ENCODE data around the gene CELA2A. TPM values are rescaled to one million over a fixed set of nuclear protein-coding genes. Genes with fewer than 3 reads are reported as not detected.
"Not testable (repeated sequence)": the region's sequence is repeated elsewhere in the genome, so short reads cannot be mapped to it uniquely, and the experiment has no call there.

The CELA2A gene
- total RNA-seq, 2 experiments from 2014 or later: not detected

GRCh38 chr1:15465674-15466073 lies 9.1 kb downstream of the CELA2A start:
- no peak overlapping the region for H3K4me3 Mint-ChIP-seq
- no peaks in the 10 kb centered on the region for H3K9me3 Mint-ChIP-seq
- no peak overlapping the region for H3K27ac ChIP-seq (ENCODE audit: low read depth in 1 of 2, low read length in 2 of 2)
- TF ChIP-seq, protein P1, sequence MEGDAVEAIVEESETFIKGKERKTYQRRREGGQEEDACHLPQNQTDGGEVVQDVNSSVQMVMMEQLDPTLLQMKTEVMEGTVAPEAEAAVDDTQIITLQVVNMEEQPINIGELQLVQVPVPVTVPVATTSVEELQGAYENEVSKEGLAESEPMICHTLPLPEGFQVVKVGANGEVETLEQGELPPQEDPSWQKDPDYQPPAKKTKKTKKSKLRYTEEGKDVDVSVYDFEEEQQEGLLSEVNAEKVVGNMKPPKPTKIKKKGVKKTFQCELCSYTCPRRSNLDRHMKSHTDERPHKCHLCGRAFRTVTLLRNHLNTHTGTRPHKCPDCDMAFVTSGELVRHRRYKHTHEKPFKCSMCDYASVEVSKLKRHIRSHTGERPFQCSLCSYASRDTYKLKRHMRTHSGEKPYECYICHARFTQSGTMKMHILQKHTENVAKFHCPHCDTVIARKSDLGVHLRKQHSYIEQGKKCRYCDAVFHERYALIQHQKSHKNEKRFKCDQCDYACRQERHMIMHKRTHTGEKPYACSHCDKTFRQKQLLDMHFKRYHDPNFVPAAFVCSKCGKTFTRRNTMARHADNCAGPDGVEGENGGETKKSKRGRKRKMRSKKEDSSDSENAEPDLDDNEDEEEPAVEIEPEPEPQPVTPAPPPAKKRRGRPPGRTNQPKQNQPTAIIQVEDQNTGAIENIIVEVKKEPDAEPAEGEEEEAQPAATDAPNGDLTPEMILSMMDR (IDR thresholded peaks at IDR 0.05): no peak
- POLR2A ChIA-PET: no interaction called here
- no peaks in the 10 kb centered on the region for H3K36me3 Mint-ChIP-seq (ENCODE audit: low read depth)
- no peak overlapping the region for H3K27ac Mint-ChIP-seq
- no peaks in the 10 kb centered on the region for H3K9me3 ChIP-seq (ENCODE audit: control insufficient read depth in 1 of 2, insufficient read depth in 1 of 2, low read length in 2 of 2)
- no peaks in the 10 kb centered on the region for H3K27me3 ChIP-seq (ENCODE audit: control insufficient read depth in 1 of 2, insufficient read depth in 2 of 2, low read length in 2 of 2)
- no peak for DNase-seq
- no peak overlapping the region for H3K4me3 ChIP-seq (ENCODE audit: low read length)
- H3K27me3 Mint-ChIP-seq: peaks cover 5% of the 10 kb centered on the region
- CTCF ChIA-PET: no interaction called here
- no peaks in the 10 kb centered on the region for H3K36me3 ChIP-seq (ENCODE audit: insufficient read depth, low read length)
- no peaks in the 10 kb centered on the region for H3K4me1 ChIP-seq (ENCODE audit: insufficient read depth, low read length)
- H3K4me1 Mint-ChIP-seq (ENCODE audit: low read depth): no peaks in the 10 kb centered on the region
- no peak for ATAC-seq (ENCODE audit: poor library complexity)
- intact Hi-C loops (cut with DNase I, micrococcal nuclease): no loop called here

DNA sequence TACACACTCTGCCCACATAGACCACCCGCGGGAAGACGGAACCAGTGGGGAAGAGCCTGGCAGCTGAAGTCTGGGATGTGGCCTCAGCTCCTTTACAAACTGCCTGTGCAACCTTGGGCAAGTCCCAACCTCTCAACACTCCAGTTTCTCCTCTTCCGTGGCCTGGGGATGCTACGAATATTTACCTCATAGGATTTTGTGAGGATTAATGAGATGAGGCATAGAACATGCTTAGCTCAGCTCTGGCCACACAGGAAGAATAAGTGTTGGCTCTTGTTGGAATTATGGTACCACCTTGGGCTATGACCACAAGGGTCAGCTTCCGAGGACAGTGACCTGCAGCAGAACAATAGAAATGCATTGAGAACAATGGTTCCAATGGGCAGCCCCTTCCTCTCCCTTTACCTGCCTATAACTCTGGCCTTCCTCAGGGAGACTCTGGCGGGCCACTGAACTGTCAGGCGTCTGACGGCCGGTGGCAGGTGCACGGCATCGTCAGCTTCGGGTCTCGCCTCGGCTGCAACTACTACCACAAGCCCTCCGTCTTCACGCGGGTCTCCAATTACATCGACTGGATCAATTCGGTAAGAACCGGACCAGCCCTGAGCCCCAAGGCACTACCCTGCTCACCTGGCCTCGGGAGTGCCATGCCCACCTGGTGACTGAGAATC lies 10.6 kb downstream of the CELA2A start:
- H3K4me1 Mint-ChIP-seq (ENCODE audit: low read depth); H3K27ac ChIP-seq (ENCODE audit: low read depth in 1 of 2, low read length in 2 of 2); H3K27ac Mint-ChIP-seq; H3K36me3 ChIP-seq (ENCODE audit: insufficient read depth, low read length); H3K4me3 Mint-ChIP-seq; H3K4me3 ChIP-seq (ENCODE audit: low read length); H3K9me3 Mint-ChIP-seq; ATAC-seq (ENCODE audit: poor library complexity); H3K36me3 Mint-ChIP-seq (ENCODE audit: low read depth); H3K4me1 ChIP-seq (ENCODE audit: insufficient read depth, low read length); H3K9me3 ChIP-seq (ENCODE audit: control insufficient read depth in 1 of 2, insufficient read depth in 1 of 2, low read length in 2 of 2); POLR2A ChIA-PET; CTCF ChIA-PET; H3K27me3 Mint-ChIP-seq; DNase-seq; H3K27me3 ChIP-seq (ENCODE audit: control insufficient read depth in 1 of 2, insufficient read depth in 2 of 2, low read length in 2 of 2); intact Hi-C loops (cut with DNase I, micrococcal nuclease): not testable (repeated sequence)

GRCh38 chr1:15468145-15468544 lies 11.6 kb downstream of the CELA2A start:
- no peak for DNase-seq
- Mint-ChIP-seq H3K27ac (no peak overlapping the region), H3K9me3 (no peaks in the 10 kb centered on the region), H3K36me3 (ENCODE audit: low read depth) (no peaks in the 10 kb centered on the region), H3K27me3 (peaks cover 5% of the 10 kb centered on the region), H3K4me3 (no peak overlapping the region), H3K4me1 (ENCODE audit: low read depth) (no peaks in the 10 kb centered on the region)
- Histone ChIP-seq H3K4me3 (ENCODE audit: low read length) (no peak overlapping the region), H3K27ac (ENCODE audit: low read depth in 1 of 2, low read length in 2 of 2) (no peak overlapping the region), H3K27me3 (ENCODE audit: control insufficient read depth in 1 of 2, insufficient read depth in 2 of 2, low read length in 2 of 2) (no peaks in the 10 kb centered on the region), H3K4me1 (ENCODE audit: insufficient read depth, low read length) (no peaks in the 10 kb centered on the region), H3K36me3 (ENCODE audit: insufficient read depth, low read length) (no peaks in the 10 kb centered on the region), H3K9me3 (ENCODE audit: control insufficient read depth in 1 of 2, insufficient read depth in 1 of 2, low read length in 2 of 2) (no peaks in the 10 kb centered on the region)
- intact Hi-C loops (cut with DNase I, micrococcal nuclease): no loop called here
- ATAC-seq (ENCODE audit: poor library complexity): no peak
- TF ChIP-seq, protein P1 (IDR thresholded peaks at IDR 0.05): no peak
- ChIA-PET POLR2A (no interaction called here), CTCF (no interaction called here)

GRCh38 chr1:15469361-15469760 lies 12.8 kb downstream of the CELA2A start:
- no peak overlapping the region for H3K4me3 ChIP-seq (ENCODE audit: low read length)
- DNase-seq (no peak), ATAC-seq (ENCODE audit: poor library complexity) (no peak)
- Mint-ChIP-seq H3K36me3 (ENCODE audit: low read depth) (no peaks in the 10 kb centered on the region), H3K4me1 (ENCODE audit: low read depth) (no peaks in the 10 kb centered on the region), H3K27me3 (peaks cover 3% of the 10 kb centered on the region), H3K4me3 (no peak overlapping the region), H3K27ac (no peak overlapping the region), H3K9me3 (no peaks in the 10 kb centered on the region)
- TF ChIP-seq, protein P1 (IDR thresholded peaks at IDR 0.05): no peak
- ChIA-PET CTCF (no interaction called here), POLR2A (no interaction called here)
- no peaks in the 10 kb centered on the region for H3K27me3 ChIP-seq (ENCODE audit: control insufficient read depth in 1 of 2, insufficient read depth in 2 of 2, low read length in 2 of 2)
- intact Hi-C loops (cut with DNase I, micrococcal nuclease): no loop called here
- no peaks in the 10 kb centered on the region for H3K4me1 ChIP-seq (ENCODE audit: insufficient read depth, low read length)
- H3K36me3 ChIP-seq (ENCODE audit: insufficient read depth, low read length): no peaks in the 10 kb centered on the region
- H3K9me3 ChIP-seq (ENCODE audit: control insufficient read depth in 1 of 2, insufficient read depth in 1 of 2, low read length in 2 of 2): no peaks in the 10 kb centered on the region
- no peak overlapping the region for H3K27ac ChIP-seq (ENCODE audit: low read depth in 1 of 2, low read length in 2 of 2)

GRCh38 chr1:15469821-15470448 lies 13.4 kb downstream of the CELA2A start:
- H3K9me3 Mint-ChIP-seq, H3K27ac Mint-ChIP-seq, POLR2A ChIA-PET: not testable (repeated sequence)

More at GRCh38 chr1:15469821-15470448, 13.4 kb downstream of the CELA2A start:
- intact Hi-C loops (cut with DNase I, micrococcal nuclease); H3K4me1 ChIP-seq (ENCODE audit: insufficient read depth, low read length); CTCF ChIA-PET; H3K4me3 Mint-ChIP-seq; H3K4me1 Mint-ChIP-seq (ENCODE audit: low read depth); ATAC-seq (ENCODE audit: poor library complexity); H3K27me3 Mint-ChIP-seq; DNase-seq; H3K4me3 ChIP-seq (ENCODE audit: low read length); H3K36me3 Mint-ChIP-seq (ENCODE audit: low read depth); H3K9me3 ChIP-seq (ENCODE audit: control insufficient read depth in 1 of 2, insufficient read depth in 1 of 2, low read length in 2 of 2); H3K27ac ChIP-seq (ENCODE audit: low read depth in 1 of 2, low read length in 2 of 2); H3K36me3 ChIP-seq (ENCODE audit: insufficient read depth, low read length); H3K27me3 ChIP-seq (ENCODE audit: control insufficient read depth in 1 of 2, insufficient read depth in 2 of 2, low read length in 2 of 2): not testable (repeated sequence)

Measured in CD4-positive, alpha-beta T cell (primary cell).